NT2/D1 (cell line): ENCODE data around the gene FBLN2.

Experiments used
- SUZ12 ChIP-seq: IDR thresholded peaks from 2 replicates; pipeline ENCODE4 v1.6.1; 2011; ENCODE audit not compliant: insufficient read length, insufficient read depth; ENCODE audit errors: extremely low read depth
- YY1 ChIP-seq: IDR thresholded peaks from 2 replicates; pipeline ENCODE4 v1.6.1; 2011; ENCODE audit not compliant: insufficient read length, insufficient read depth
- ZNF274 ChIP-seq: IDR thresholded peaks from 2 replicates; pipeline ENCODE4 v1.6.1; 2011; ENCODE audit warnings: mild to moderate bottlenecking, low read depth, low read length

DNA sequence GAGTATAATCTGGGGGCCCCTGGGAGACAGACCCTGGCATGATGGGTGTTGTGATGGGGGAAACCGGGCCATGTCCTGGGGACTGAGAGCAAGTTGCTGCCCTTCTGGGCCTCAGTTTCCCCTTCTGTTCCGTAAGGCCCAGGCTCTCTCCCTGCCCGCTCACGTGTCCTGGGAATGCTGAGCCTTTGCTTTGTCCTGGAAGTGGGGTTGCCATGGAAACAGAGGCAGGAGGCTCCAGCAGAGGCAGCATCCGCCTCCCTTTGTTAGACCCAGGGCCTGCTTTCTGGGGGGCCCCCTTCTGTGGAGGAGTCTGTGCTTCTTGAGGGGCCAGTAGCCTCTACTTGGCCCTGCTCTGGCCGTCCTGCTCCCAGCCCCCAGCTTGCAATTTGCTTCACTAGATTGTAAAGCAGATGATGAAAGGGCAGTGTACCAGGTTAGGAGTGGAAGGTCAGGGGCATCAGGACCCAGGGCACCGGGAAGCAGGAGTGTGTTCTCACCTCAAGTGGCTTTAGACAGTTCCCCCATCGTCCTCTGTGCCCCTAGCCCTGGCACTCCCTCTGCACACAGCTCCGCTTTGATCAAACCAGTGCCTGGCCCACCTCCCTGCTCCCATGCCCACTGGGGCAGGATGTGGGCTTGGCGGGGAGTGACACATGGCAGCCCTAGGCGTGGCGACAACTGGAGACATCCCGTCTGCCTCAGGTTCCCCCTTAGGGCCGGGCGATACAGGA, 105.6 kb downstream of the FBLN2 start:
- TF ChIP-seq SUZ12 (no peak), YY1 (no peak), ZNF274 (no peak)
